ENCODE measurements around the gene KIF17. TPM values are rescaled to one million over a fixed set of nuclear protein-coding genes. Genes with fewer than 3 reads are reported as not detected.

Gene KIF17
- 0.37 and 0.44 TPM in 2 replicates for total RNA-seq

GRCh38 chr1:20717452-20718342 is at the start of gene KIF17:
KIF17 (minus strand) TSS chr1:20718007; CDS start chr1:20717706, 301 bp downstream.

GRCh38 chr1:20732588-20733359 is 15.0 kb upstream of the KIF17 start, which contains the start of gene SH2D5:
SH2D5 (minus strand) TSS chr1:20732703; CDS start chr1:20728044, 4,659 bp downstream.

GRCh38 chr1:20661207-20662109 is 56.3 kb downstream of the KIF17 start, which contains the start of gene DDOST:
DDOST (minus strand) TSS chr1:20661369; CDS start chr1:20661350, 19 bp downstream.

GRCh38 chr1:20633190-20634064 is 84.4 kb downstream of the KIF17 start, which contains the start of gene PINK1:
PINK1 (plus strand) TSS chr1:20633458; CDS start chr1:20633549, 91 bp downstream.

Other genes with a start within 250 kb of the KIF17 start
- gene CAMK2N1, start 231.8 kb downstream of the KIF17 start, total RNA-seq = 3.7 and 6.7 TPM in 2 replicates
- 22.4 and 23.5 TPM in 2 replicates for gene MUL1, start 209.9 kb downstream of the KIF17 start, total RNA-seq
- gene FAM43B, start 165.4 kb downstream of the KIF17 start, total RNA-seq = 1.2 and 2.2 TPM in 2 replicates
- gene CDA, start 128.9 kb downstream of the KIF17 start, total RNA-seq = not detected in 2 replicates
- 39.4 and 48.2 TPM in 2 replicates for gene PINK1, start 84.5 kb downstream of the KIF17 start, total RNA-seq
- 241 and 264 TPM in 2 replicates for gene DDOST, start 56.6 kb downstream of the KIF17 start, total RNA-seq
- gene SH2D5, start 14.7 kb upstream of the KIF17 start, total RNA-seq = 0.25 and 0.59 TPM in 2 replicates
- 119 and 141 TPM in 2 replicates for gene HP1BP3, start 69.3 kb upstream of the KIF17 start, total RNA-seq